Epithelial cell of esophagus (primary cell): Measurements from ENCODE around the gene STRIP2.

ENCODE experiments used
- DNase-seq: peaks from one replicate; pipeline ENCODE4 v3.0.0; 2010; ENCODE audit warnings: low read depth
- H3K4me3 ChIP-seq: 2 replicates; pipeline ENCODE4 v1.5.1; 2011; ENCODE audit warnings: mild to moderate bottlenecking, low read length, control low read depth
- CTCF ChIP-seq: IDR thresholded peaks from 2 replicates; pipeline ENCODE4 v1.5.1; 2011; ENCODE audit warnings: low read depth, mild to moderate bottlenecking, low read length, control low read depth, inconsistent platforms; ENCODE audit not compliant: insufficient read depth; ENCODE audit errors: missing control alignments

Gene STRIP2

DNA sequence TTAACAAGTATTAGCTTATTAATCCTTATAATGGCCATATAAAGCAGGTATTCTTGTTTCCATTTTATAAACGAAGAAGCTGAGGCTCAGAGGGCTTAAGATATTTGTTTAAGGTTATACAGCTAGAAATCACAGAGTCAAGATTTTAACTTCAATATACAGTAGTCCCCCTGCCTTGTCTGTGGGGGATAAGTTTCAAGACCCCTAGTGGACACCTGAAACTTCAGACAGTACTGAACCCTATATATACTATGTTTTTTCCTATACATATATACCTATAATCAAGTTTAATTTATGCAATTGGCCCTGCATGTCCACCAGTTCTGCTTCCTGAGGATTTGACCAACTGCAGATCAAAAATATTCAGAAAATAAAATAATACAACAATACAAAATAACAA is 44.4 kb upstream of the STRIP2 start:
- no peak for DNase-seq
- H3K4me3 ChIP-seq, result no peak overlapping the region
- TF ChIP-seq CTCF, result no peak

GRCh38 chr7:129390314-129390713 is 43.9 kb upstream of the STRIP2 start:
- H3K4me3 ChIP-seq, result no peak overlapping the region
- no peak for DNase-seq
- TF ChIP-seq CTCF, result no peak

DNA sequence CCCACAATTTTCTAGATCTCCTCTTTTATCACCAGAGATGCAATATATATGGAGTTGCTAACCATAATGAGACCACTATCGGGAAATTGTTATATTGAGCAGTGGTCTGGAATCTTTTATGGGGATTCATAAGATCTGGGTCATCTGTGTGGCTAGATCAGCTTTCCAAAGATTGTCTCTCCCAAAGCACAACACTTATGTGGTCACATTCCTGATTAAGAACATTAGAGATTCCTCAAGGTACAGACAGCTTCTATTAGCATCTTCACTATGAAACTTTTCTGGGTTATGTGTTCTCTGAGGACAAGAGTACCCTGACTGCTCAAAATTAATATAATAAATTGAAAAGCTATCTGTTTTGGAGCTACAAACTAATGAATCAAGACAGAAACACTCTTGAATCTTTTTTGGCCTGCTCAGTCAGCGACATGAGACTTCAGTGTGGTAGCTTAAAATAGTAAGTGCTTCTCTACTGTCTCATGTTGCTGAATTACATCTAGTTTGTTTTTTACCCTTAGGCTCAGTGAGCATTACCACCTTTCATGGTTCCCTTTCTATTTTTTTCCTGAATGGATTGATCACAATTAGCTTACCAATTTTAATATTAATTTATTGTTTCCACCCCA is 42.6 kb upstream of the STRIP2 start:
- no peak for TF ChIP-seq CTCF
- H3K4me3 ChIP-seq, result no peak overlapping the region
- DNase-seq, result no peak

DNA sequence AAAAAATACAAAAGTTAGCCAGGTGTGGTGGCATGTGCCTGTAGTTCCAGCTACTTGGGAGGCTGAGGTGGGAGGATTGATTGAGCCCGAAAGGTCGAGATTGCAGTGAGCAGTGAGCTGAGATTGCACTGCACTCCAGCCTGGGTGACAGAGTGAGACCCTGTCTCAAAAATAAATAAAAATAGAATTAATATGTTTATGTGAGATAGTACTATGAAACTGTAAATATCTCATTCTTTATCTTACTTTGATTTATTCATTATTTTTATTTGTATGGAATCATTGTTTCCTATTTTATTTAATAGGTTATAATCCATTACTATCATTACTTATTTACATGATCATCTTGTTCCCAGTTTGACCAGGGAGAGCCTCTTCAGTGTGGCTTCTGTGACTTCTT is 41.0 kb upstream of the STRIP2 start:
- TF ChIP-seq CTCF, result no peak
- DNase-seq, result no peak
- H3K4me3 ChIP-seq, result no peak overlapping the region

DNA sequence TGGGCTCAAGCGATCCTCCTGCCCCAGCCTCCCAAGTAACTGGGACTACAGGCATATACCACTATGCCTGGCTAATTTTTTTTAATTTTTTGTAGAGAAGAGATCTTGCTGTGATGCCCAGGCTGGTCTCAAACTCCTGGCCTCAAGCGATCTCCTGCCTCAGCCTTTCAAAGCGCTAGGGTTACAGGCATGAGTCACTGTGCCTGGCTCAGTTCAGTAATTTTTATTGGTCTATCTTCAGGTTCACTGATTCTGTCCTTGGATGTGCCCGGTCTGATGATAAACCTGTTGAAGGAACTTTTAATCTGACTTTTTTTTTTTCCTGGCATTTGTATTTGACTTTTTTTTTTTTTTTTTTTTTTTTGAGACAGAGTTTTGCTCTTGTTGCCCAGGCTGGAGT is 40.1 kb upstream of the STRIP2 start:
- TF ChIP-seq CTCF, result no peak
- H3K4me3 ChIP-seq, result no peak overlapping the region
- no peak for DNase-seq

DNA sequence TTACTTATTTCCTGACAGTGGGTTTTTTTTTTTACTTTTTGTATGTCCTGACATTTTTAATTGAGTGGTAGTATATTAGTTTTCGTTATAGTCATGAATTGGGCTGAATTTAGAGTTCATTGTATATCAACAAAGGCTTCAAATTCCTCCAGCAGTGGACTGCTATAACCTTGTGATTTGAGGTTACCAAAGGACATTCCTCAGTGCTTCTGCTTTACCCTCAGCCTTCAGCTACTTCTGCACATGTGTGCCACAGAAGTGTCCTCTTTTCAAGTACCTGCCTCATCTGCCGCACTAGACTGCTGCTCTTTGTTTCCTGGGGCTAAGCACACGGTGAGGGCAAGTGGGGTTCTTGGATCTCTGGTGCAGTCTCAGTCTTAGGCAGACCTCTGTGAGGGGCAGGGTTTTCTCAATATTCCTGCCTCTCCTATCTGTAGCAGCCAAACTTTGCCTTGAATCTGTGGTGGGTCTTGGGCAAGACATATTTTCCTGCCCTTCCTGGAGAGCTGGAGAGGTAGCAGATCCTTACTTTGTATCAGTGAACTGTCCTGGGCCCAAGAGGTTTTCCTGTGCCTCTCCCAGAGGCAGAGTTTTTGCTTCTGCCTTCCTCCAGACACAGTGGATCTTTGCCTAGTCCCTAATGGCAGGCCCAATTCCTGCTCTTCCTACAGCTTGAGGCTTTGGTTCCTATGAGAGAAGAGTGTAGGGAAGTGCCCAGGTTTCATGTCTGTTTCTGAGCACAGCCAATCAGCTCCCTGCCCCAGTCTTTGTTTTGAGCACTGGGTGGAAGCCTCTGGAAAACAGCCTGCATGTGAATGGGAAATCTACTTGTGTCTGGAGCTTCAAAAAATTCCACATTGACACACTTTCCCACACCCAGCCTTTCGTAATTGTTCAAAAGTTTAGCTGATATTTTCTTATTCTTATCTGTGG is 39.0 kb upstream of the STRIP2 start:
- TF ChIP-seq CTCF, result no peak
- no peak overlapping the region for H3K4me3 ChIP-seq
- no peak for DNase-seq
